Peyer's patch (tissue), 4 donors: ENCODE measurements around the gene SYCP2.

Experiments
- CTCF ChIP-seq, 6 experiments: fragments of 450-650 bp in 4 of 6; fragments of 200-600 bp in 2 of 6; sonication (generic) in 1 of 6; IDR thresholded peaks; one replicate each; pipeline ENCODE4 v1.5.1; 2017 to 2019; ENCODE audit warnings: antibody characterized with exemption in 6 of 6, mild to moderate bottlenecking in 3 of 6, moderate library complexity in 1 of 6
- POLR2A ChIP-seq, 2 donors: fragments of 450-650 bp; IDR thresholded peaks; one replicate each; pipeline ENCODE4 v1.5.1; 2017; ENCODE audit warnings: antibody characterized with exemption in 2 of 2, mild to moderate bottlenecking in 2 of 2, moderate library complexity in 2 of 2

GRCh38 chr20:59829054-59829785 is 104.2 kb downstream of the SYCP2 start:
- no peak for TF ChIP-seq POLR2A (IDR thresholded peaks at IDR 0.05)
- no peak for TF ChIP-seq CTCF (IDR thresholded peaks at IDR 0.05)
